Endothelial cell of umbilical vein (primary cell): ENCODE results near the gene SMG5.

Source experiments
- CTCF ChIP-seq, 2 donors: IDR thresholded peaks; 1 replicate in 1 of 2; 2 replicates in 1 of 2; pipeline ENCODE4 v1.5.1; 2011; ENCODE audit warnings: low read length in 2 of 2, mild to moderate bottlenecking in 2 of 2, moderate library complexity in 2 of 2, control low read depth in 1 of 2, inconsistent platforms in 1 of 2, low read depth in 1 of 2; ENCODE audit not compliant: insufficient read depth in 1 of 2; ENCODE audit errors: extremely low read depth in 1 of 2
- JUN ChIP-seq: IDR thresholded peaks from 2 replicates; pipeline ENCODE4 v1.6.1; 2011; ENCODE audit warnings: borderline replicate concordance, low read depth; ENCODE audit not compliant: insufficient read length, insufficient read depth
- MYC ChIP-seq: IDR thresholded peaks from one replicate; pipeline ENCODE4 v1.6.1; 2011; ENCODE audit warnings: mild to moderate bottlenecking, low read depth, low read length
- POLR2A ChIP-seq: IDR thresholded peaks from 2 replicates; pipeline ENCODE4 v1.6.1; 2012; ENCODE audit warnings: low read depth, mild to moderate bottlenecking, control low read depth, low read length

GRCh38 chr1:156203331-156203730 lies 79.3 kb downstream of the SMG5 start:
- TF ChIP-seq CTCF (IDR thresholded peaks at IDR 0.05; ENCODE audit: extremely low read depth in 1 of 2, insufficient read depth in 1 of 2, low read depth in 1 of 2, low read length in 2 of 2) (no peak), JUN (no peak), POLR2A (no peak), MYC (no peak)
